Ovary (tissue), 3 donors: Measurements from ENCODE around the gene CDCP2.

Source experiments
- CTCF ChIP-seq, 3 donors: fragments of 450-650 bp in 2 of 3; fragments of 200-600 bp in 1 of 3; IDR thresholded peaks; one replicate each; pipeline versions ENCODE4 v1.5.1 to v1.8.0; 2016 to 2022; ENCODE audit warnings: antibody characterized with exemption in 3 of 3, mild to moderate bottlenecking in 1 of 3
- POLR2A ChIP-seq: fragments of 450-650 bp; IDR thresholded peaks from one replicate; pipeline ENCODE4 v1.6.1; 2017; ENCODE audit warnings: antibody characterized with exemption, mild to moderate bottlenecking, moderate library complexity
- donor health status: DM: no; HTN: no; CAD: no.

GRCh38 chr1:54099061-54099610, 53.7 kb downstream of the CDCP2 start:
- TF ChIP-seq CTCF (IDR thresholded peaks at IDR 0.05) (no peak), POLR2A (no peak)
